H1 (cell line): ENCODE measurements around the gene PHLPP1. TPM values are rescaled to one million over a fixed set of nuclear protein-coding genes. Genes with fewer than 3 reads are reported as not detected.

Experiments used
- CTCF ChIA-PET: fragments of 300-600 bp; sonication (Branson Sonifier 250); formaldehyde crosslinking; loops from one replicate; lab custom pipeline; 2021; ENCODE audit not compliant: partially characterized antibody; lab: Charles Lee
- POLR2A ChIA-PET: fragments of 300-600 bp; sonication (Branson Sonifier 250); formaldehyde crosslinking; loops from one replicate; lab custom pipeline; 2021; ENCODE audit warnings: inconsistent platforms; ENCODE audit not compliant: partially characterized antibody; lab: Charles Lee
- DNase-seq, 2 experiments: peaks; one replicate each; pipeline versions ENCODE4 v3.0.0 to v3.0.0-alpha.2; 2010 to 2022; ENCODE audit warnings: low spot score in 2 of 2, low read depth in 1 of 2, mixed read lengths in 1 of 2
- FAIRE-seq: peaks from 2 replicates; lab custom pipeline; 2011; peaks lifted over from hg19 to GRCh38; lab: Jason Lieb, UNC
- H2AFZ ChIP-seq: 2 replicates; pipeline ENCODE4 v1.8.1; 2012; ENCODE audit warnings: low read length, inconsistent platforms
- H2AK5ac ChIP-seq: 2 replicates; pipeline ENCODE4 v1.6.1; 2013; ENCODE audit warnings: low read depth, low read length
- H2BK120ac ChIP-seq: replicated peaks from 2 replicates; pipeline ENCODE3; 2013; ENCODE audit warnings: low read depth, low read length, inconsistent platforms
- H2BK12ac ChIP-seq: 2 replicates; pipeline ENCODE4 v1.6.1; 2013; ENCODE audit warnings: low read depth, low read length
- H2BK15ac ChIP-seq: 2 replicates; pipeline ENCODE4 v1.6.1; 2013; ENCODE audit warnings: low read length
- H2BK20ac ChIP-seq: 2 replicates; pipeline ENCODE4 v1.6.1; 2013; ENCODE audit warnings: low read length
- H2BK5ac ChIP-seq: 2 replicates; pipeline ENCODE4 v1.6.1; 2013; ENCODE audit warnings: low read depth, low read length
- H3K14ac ChIP-seq: 2 replicates; pipeline ENCODE4 v1.6.1; 2013; ENCODE audit warnings: inconsistent platforms; ENCODE audit not compliant: insufficient read length
- H3K18ac ChIP-seq: 2 replicates; pipeline ENCODE4 v1.6.1; 2013; ENCODE audit warnings: low read length; ENCODE audit errors: extremely low read depth
- H3K23ac ChIP-seq: 2 replicates; pipeline ENCODE4 v1.6.1; 2013; ENCODE audit warnings: inconsistent platforms; ENCODE audit not compliant: insufficient read length
- H3K23me2 ChIP-seq: 2 replicates; pipeline ENCODE4 v1.6.1; 2013; ENCODE audit warnings: low read depth, low read length
- H3K27ac ChIP-seq: 2 replicates; pipeline ENCODE4 v1.6.1; 2011; ENCODE audit warnings: low read depth, low read length, inconsistent platforms
- H3K27me3 ChIP-seq, 4 experiments: replicated peaks in 1 of 4; 1 replicate in 1 of 4; 2 replicates in 3 of 4; pipeline versions ENCODE4 v1.6.1 to v1.8.1; 2011 to 2013; ENCODE audit warnings: low read length in 3 of 4, mild to moderate bottlenecking in 3 of 4, inconsistent platforms in 2 of 4, mixed read lengths in 2 of 4, moderate library complexity in 1 of 4; ENCODE audit not compliant: control insufficient read depth in 3 of 4, insufficient read depth in 3 of 4; ENCODE audit errors: extremely low read depth in 1 of 4
- H3K36me3 ChIP-seq, 4 experiments: 2 replicates each; pipeline versions ENCODE4 v1.6.1 to v1.8.1; 2011 to 2013; ENCODE audit warnings: mild to moderate bottlenecking in 4 of 4, low read length in 3 of 4, moderate library complexity in 2 of 4, control low read depth in 1 of 4, inconsistent platforms in 1 of 4; ENCODE audit not compliant: insufficient read depth in 4 of 4, control insufficient read depth in 2 of 4
- H3K4ac ChIP-seq: replicated peaks from 2 replicates; pipeline ENCODE3; 2013; ENCODE audit warnings: low read length, low read depth, mixed read lengths, inconsistent platforms; ENCODE audit not compliant: insufficient read length
- H3K4me1 ChIP-seq, 4 experiments: replicated peaks in 1 of 4; 1 replicate in 1 of 4; 2 replicates in 3 of 4; pipeline versions ENCODE4 v1.6.1 to v1.8.1; 2011 to 2013; ENCODE audit warnings: low read length in 3 of 4, inconsistent platforms in 2 of 4, mixed read lengths in 1 of 4; ENCODE audit not compliant: insufficient read depth in 4 of 4, control insufficient read depth in 3 of 4
- H3K4me2 ChIP-seq, 2 experiments: 2 replicates each; pipeline versions ENCODE4 v1.6.1 to v1.8.1; 2011 to 2013; ENCODE audit warnings: low read depth in 2 of 2, low read length in 2 of 2, control low read depth in 1 of 2, inconsistent platforms in 1 of 2, mild to moderate bottlenecking in 1 of 2; ENCODE audit not compliant: insufficient read depth in 1 of 2
- H3K4me3 ChIP-seq, 4 experiments: fragments of 200-600, 300-600 bp in 1 of 4; sonication (generic), shearing (Covaris generic), sonication (Bioruptor Twin) in 1 of 4; 2 replicates each; pipeline versions ENCODE4 v1.5.1 to v1.8.1; 2011 to 2016; ENCODE audit warnings: low read length in 4 of 4, low read depth in 3 of 4, control low read depth in 2 of 4, inconsistent platforms in 2 of 4, mild to moderate bottlenecking in 2 of 4, mixed read lengths in 1 of 4, moderate library complexity in 1 of 4; ENCODE audit not compliant: insufficient read depth in 2 of 4; ENCODE audit errors: extremely low read depth in 1 of 4
- H3K56ac ChIP-seq: replicated peaks from 2 replicates; pipeline ENCODE3; 2013; ENCODE audit warnings: low read depth, mild to moderate bottlenecking, mixed read lengths, low read length, inconsistent platforms; ENCODE audit not compliant: insufficient read length
- H3K79me1 ChIP-seq: 2 replicates; pipeline ENCODE4 v1.6.1; 2013; ENCODE audit warnings: low read depth, low read length, control low read depth
- H3K79me2 ChIP-seq, 2 experiments: 2 replicates each; pipeline versions ENCODE4 v1.6.1 to v1.8.1; 2012 to 2013; ENCODE audit warnings: low read length in 2 of 2, mild to moderate bottlenecking in 2 of 2, inconsistent platforms in 1 of 2; ENCODE audit not compliant: insufficient read depth in 2 of 2, control insufficient read depth in 1 of 2
- H3K9ac ChIP-seq, 4 experiments: replicated peaks in 1 of 4; 1 replicate in 1 of 4; 2 replicates in 3 of 4; pipeline versions ENCODE4 v1.6.1 to v1.8.1; 2011 to 2013; ENCODE audit warnings: low read depth in 3 of 4, low read length in 3 of 4, control low read depth in 2 of 4, mild to moderate bottlenecking in 2 of 4, moderate library complexity in 2 of 4, inconsistent platforms in 1 of 4; ENCODE audit errors: extremely low read depth in 1 of 4
- H3K9me3 ChIP-seq, 2 experiments: 2 replicates each; pipeline versions ENCODE4 v1.6.1 to v1.8.1; 2012 to 2013; ENCODE audit warnings: mild to moderate bottlenecking in 2 of 2, moderate library complexity in 2 of 2, control low read depth in 1 of 2, inconsistent platforms in 1 of 2, low read depth in 1 of 2, low read length in 1 of 2, mixed read lengths in 1 of 2; ENCODE audit not compliant: insufficient read depth in 2 of 2
- H4K20me1 ChIP-seq, 2 experiments: replicated peaks in 1 of 2; 2 replicates each; pipeline versions ENCODE3 to v1.8.1; 2011 to 2013; ENCODE audit warnings: inconsistent platforms in 2 of 2, low read length in 2 of 2, mild to moderate bottlenecking in 1 of 2; ENCODE audit not compliant: insufficient read depth in 2 of 2, control insufficient read depth in 1 of 2
- H4K5ac ChIP-seq: 2 replicates; pipeline ENCODE4 v1.6.1; 2013; ENCODE audit warnings: low read length, low read depth, mixed read lengths, inconsistent platforms; ENCODE audit not compliant: insufficient read length
- H4K8ac ChIP-seq: 2 replicates; pipeline ENCODE4 v1.8.0; 2013; ENCODE audit warnings: mild to moderate bottlenecking, moderate library complexity, low read length, inconsistent platforms; ENCODE audit not compliant: insufficient read depth; ENCODE audit errors: extremely low read depth
- H4K91ac ChIP-seq: replicated peaks from 2 replicates; pipeline ENCODE3; 2013; ENCODE audit warnings: low read length, mixed read lengths, inconsistent platforms; ENCODE audit not compliant: insufficient read length
- CBX8 ChIP-seq: fragments of 300-800, 300-1000 bp; sonication (generic); IDR thresholded peaks from 2 replicates; pipeline ENCODE4 v1.7.1; 2016; ENCODE audit warnings: low read depth, low read length, borderline replicate concordance
- CTBP2 ChIP-seq: IDR thresholded peaks from 2 replicates; pipeline ENCODE4 v1.7.0; 2011; ENCODE audit warnings: borderline replicate concordance, mild to moderate bottlenecking, moderate library complexity, mixed read lengths, low read length; ENCODE audit not compliant: insufficient read depth, insufficient read length
- FOSL1 ChIP-seq: IDR thresholded peaks from 2 replicates; pipeline ENCODE4 v1.6.1; 2011; ENCODE audit warnings: mild to moderate bottlenecking, low read depth, low read length, moderate library complexity; ENCODE audit not compliant: insufficient read depth
- HDAC2 ChIP-seq, 2 experiments: fragments of 300-600 bp in 1 of 2; sonication (generic) in 1 of 2; IDR thresholded peaks; 2 replicates each; pipeline ENCODE4 v1.6.1; 2011 to 2012; ENCODE audit warnings: low read depth in 2 of 2, low read length in 2 of 2, mild to moderate bottlenecking in 2 of 2, moderate library complexity in 2 of 2, borderline replicate concordance in 1 of 2, inconsistent platforms in 1 of 2
- NRF1 ChIP-seq: IDR thresholded peaks from 2 replicates; pipeline ENCODE4 v1.6.1; 2011; ENCODE audit warnings: mild to moderate bottlenecking, low read depth, low read length, improper control_type of control experiment
- RXRA ChIP-seq: IDR thresholded peaks from 2 replicates; pipeline ENCODE4 v1.6.1; 2011; ENCODE audit warnings: low read depth, mild to moderate bottlenecking, low read length, moderate library complexity; ENCODE audit not compliant: insufficient read depth
- SIN3A ChIP-seq, 2 experiments: IDR thresholded peaks in 1 of 2; conservative IDR thresholded peaks in 1 of 2; 2 replicates each; pipeline ENCODE4 v1.6.1; 2011 to 2012; ENCODE audit warnings: low read length in 2 of 2, improper control_type of control experiment in 1 of 2, low read depth in 1 of 2, mild to moderate bottlenecking in 1 of 2
- ZNF274 ChIP-seq: IDR thresholded peaks from 2 replicates; pipeline ENCODE4 v1.7.0; 2012; ENCODE audit warnings: low read length, borderline replicate concordance; ENCODE audit errors: extremely low read depth
- WGBS, 2 experiments: shearing (Covaris generic) in 1 of 2; methylation state at CpG; one replicate each; pipeline versions ENCODE4 v1.1.6 to v1.1.7; 2013 to 2015; ENCODE audit warnings: low lambda C conversion rate in 2 of 2, mixed read lengths in 2 of 2, inconsistent platforms in 1 of 2, low coverage in 1 of 2, missing lambda C conversion rate in 1 of 2; ENCODE audit not compliant: insufficient replicate concordance in 2 of 2, insufficient coverage in 1 of 2, insufficient read length in 1 of 2; ENCODE audit errors: extremely low coverage in 1 of 2, missing lambda C conversion rate in 1 of 2; 5-methylcytosine and 5-hydroxymethylcytosine counted together
- polyA plus RNA-seq, 7 experiments: library from polyadenylated mRNA; depleted of rRNA in 3 of 7; stranded (reverse) in 5 of 7; unstranded in 2 of 7; fragments of >200 nt in 5 of 7; fragments of 200-250 nt in 2 of 7; gene quantifications; 1 replicate in 5 of 7; 2 replicates in 1 of 7; 4 replicates in 1 of 7; pipeline versions ENCODE4 v1.2.1 to v1.2.3, GENCODE V29; 2011 to 2013; ENCODE audit warnings: missing spikeins in 2 of 7, mixed read lengths in 2 of 7
- total RNA-seq: library from RNA; stranded (reverse); fragmentation: NEBNext Ultra II Directional; extraction: Animal tissue kit (Norgen Biotek cat#: 25700); gene quantifications from 2 replicates; pipeline ENCODE4 v1.2.1, GENCODE V29; 2021

The PHLPP1 gene
- total and polyA plus RNA-seq, 2 of the 8 experiments (the other 6 are each of a cell fraction or from before 2014, with no cell fraction given): 28.0 to 66.3 TPM

DNA sequence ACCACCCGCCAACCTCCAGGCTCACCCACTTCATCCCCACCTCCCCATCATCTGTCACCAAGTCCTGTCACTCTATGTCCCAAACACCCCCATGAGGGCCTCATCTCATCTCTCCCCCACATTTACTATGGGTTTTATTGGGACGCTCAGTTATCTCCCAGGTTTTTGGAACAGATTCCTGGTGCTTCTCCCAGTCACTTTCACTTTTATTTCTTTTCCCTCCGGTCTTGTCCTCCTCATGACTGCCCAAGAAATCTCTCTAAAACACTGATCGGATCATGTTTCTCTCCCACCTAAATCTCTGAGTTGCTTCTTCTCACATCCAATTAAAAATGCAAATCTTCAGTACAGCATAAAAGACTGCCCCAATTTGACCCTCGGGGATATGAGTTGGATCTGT lies 273.1 kb downstream of the PHLPP1 start:
- DNase-seq (no peak), FAIRE-seq (no peak)
- no peak overlapping the region for H4K91ac ChIP-seq
- no peaks in the 10 kb centered on the region for H4K20me1 ChIP-seq
- no peaks in the 10 kb centered on the region for H3K27me3 ChIP-seq
- H3K4ac ChIP-seq: no peak overlapping the region
- no peak overlapping the region for H2BK5ac ChIP-seq
- H3K14ac ChIP-seq: no peak overlapping the region
- H3K9ac ChIP-seq: no peak overlapping the region
- no peak overlapping the region for H3K27ac ChIP-seq
- H3K18ac ChIP-seq: no peak overlapping the region
- CTCF ChIA-PET: interaction anchor here (1.8 kb wide), 1 partner anchor 563 kb away, joined by 4 read pairs; no protein-coding TSS in a partner anchor
- no peak overlapping the region for H2AFZ ChIP-seq
- no peaks in the 10 kb centered on the region; a peak in 1 of 4 replicates for H3K9me3 ChIP-seq
- H3K4me2 ChIP-seq: no peak overlapping the region
- no peak overlapping the region for H3K4me3 ChIP-seq
- no peak overlapping the region for H4K8ac ChIP-seq
- no peak overlapping the region for H2AK5ac ChIP-seq
- H4K5ac ChIP-seq: no peak overlapping the region
- no peak overlapping the region for H3K56ac ChIP-seq
- no peak overlapping the region for H2BK15ac ChIP-seq
- no peaks in the 10 kb centered on the region for H3K4me1 ChIP-seq
- no peak overlapping the region for H2BK120ac ChIP-seq
- H3K36me3 ChIP-seq: no peaks in the 10 kb centered on the region
- no peaks in the 10 kb centered on the region for H3K79me2 ChIP-seq
- H3K23me2 ChIP-seq: no peaks in the 10 kb centered on the region
- H2BK20ac ChIP-seq: no peak overlapping the region
- no peak overlapping the region for H3K23ac ChIP-seq
- 89% methylated on average over 5 of the region's 5 CpGs; no CpG with 5 or more reads in 1 of the 2 experiments for WGBS, 2 experiments
- no peak overlapping the region for H2BK12ac ChIP-seq
- POLR2A ChIA-PET: no interaction called here
- H3K79me1 ChIP-seq: no peaks in the 10 kb centered on the region
- TF ChIP-seq SIN3A (conservative IDR thresholded peaks at IDR 0.05 in 1 of 2, IDR thresholded peaks at IDR 0.05 in 1 of 2; ENCODE audit: low read depth in 1 of 2, low read length in 2 of 2) (no peak), HDAC2 (IDR thresholded peaks at IDR 0.05; ENCODE audit: borderline replicate concordance in 1 of 2, low read depth in 2 of 2, low read length in 2 of 2) (no peak), FOSL1 (no peak), ZNF274 (no peak), RXRA (no peak), CTBP2 (no peak), NRF1 (no peak), CBX8 (no peak)
